Neutrophil (primary cell): Measurements from ENCODE around the gene SSBP3.
"Not testable (repeated sequence)": the region's sequence is repeated elsewhere in the genome, so short reads cannot be mapped to it uniquely, and the experiment has no call there.

Experiments used
- H3K27ac ChIP-seq: fragments of 200-600 bp; sonication (generic); 2 replicates; pipeline ENCODE4 v1.5.1; 2016; ENCODE audit warnings: mild to moderate bottlenecking, moderate library complexity
- H3K27me3 ChIP-seq: fragments of 200-600 bp; sonication (generic); 2 replicates; pipeline ENCODE4 v1.6.0; 2016; ENCODE audit warnings: mild to moderate bottlenecking
- H3K36me3 ChIP-seq: fragments of 200-600 bp; sonication (generic); 2 replicates; pipeline ENCODE4 v1.5.1; 2017
- H3K4me1 ChIP-seq, 2 experiments: fragments of 200-600 bp in 1 of 2; sonication (generic) in 1 of 2; 1 replicate in 1 of 2; 2 replicates in 1 of 2; pipeline versions ENCODE4 v1.5.1 to v1.6.1; 2013 to 2016; ENCODE audit warnings: low read depth in 1 of 2, low read length in 1 of 2, mild to moderate bottlenecking in 1 of 2, moderate library complexity in 1 of 2; ENCODE audit not compliant: control insufficient read depth in 1 of 2, insufficient read depth in 1 of 2
- H3K4me3 ChIP-seq, 2 experiments: fragments of 200-600 bp in 1 of 2; sonication (generic) in 1 of 2; 1 replicate in 1 of 2; 2 replicates in 1 of 2; pipeline ENCODE4 v1.5.1; 2013 to 2016; ENCODE audit warnings: low read depth in 1 of 2, low read length in 1 of 2, mild to moderate bottlenecking in 1 of 2, moderate library complexity in 1 of 2
- H3K9me3 ChIP-seq: fragments of 200-600 bp; sonication (generic); 2 replicates; pipeline ENCODE4 v1.5.1; 2016
- TF ChIP-seq, protein P1 (sequence below): fragments of 200-600 bp; sonication (generic); IDR thresholded peaks from 2 replicates; pipeline ENCODE4 v1.5.1; 2016; ENCODE audit warnings: antibody characterized with exemption

SSBP3 gene

GRCh38 chr1:54425152-54425584 is 19.0 kb upstream of the SSBP3 start:
- H3K27ac ChIP-seq: no peak overlapping the region
- H3K27me3 ChIP-seq: no peaks in the 10 kb centered on the region
- H3K4me3 ChIP-seq: no peak overlapping the region
- H3K36me3 ChIP-seq: no peaks in the 10 kb centered on the region
- H3K9me3 ChIP-seq: no peaks in the 10 kb centered on the region
- no peaks in the 10 kb centered on the region for H3K4me1 ChIP-seq
- TF ChIP-seq, protein P1, sequence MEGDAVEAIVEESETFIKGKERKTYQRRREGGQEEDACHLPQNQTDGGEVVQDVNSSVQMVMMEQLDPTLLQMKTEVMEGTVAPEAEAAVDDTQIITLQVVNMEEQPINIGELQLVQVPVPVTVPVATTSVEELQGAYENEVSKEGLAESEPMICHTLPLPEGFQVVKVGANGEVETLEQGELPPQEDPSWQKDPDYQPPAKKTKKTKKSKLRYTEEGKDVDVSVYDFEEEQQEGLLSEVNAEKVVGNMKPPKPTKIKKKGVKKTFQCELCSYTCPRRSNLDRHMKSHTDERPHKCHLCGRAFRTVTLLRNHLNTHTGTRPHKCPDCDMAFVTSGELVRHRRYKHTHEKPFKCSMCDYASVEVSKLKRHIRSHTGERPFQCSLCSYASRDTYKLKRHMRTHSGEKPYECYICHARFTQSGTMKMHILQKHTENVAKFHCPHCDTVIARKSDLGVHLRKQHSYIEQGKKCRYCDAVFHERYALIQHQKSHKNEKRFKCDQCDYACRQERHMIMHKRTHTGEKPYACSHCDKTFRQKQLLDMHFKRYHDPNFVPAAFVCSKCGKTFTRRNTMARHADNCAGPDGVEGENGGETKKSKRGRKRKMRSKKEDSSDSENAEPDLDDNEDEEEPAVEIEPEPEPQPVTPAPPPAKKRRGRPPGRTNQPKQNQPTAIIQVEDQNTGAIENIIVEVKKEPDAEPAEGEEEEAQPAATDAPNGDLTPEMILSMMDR: no peak

DNA sequence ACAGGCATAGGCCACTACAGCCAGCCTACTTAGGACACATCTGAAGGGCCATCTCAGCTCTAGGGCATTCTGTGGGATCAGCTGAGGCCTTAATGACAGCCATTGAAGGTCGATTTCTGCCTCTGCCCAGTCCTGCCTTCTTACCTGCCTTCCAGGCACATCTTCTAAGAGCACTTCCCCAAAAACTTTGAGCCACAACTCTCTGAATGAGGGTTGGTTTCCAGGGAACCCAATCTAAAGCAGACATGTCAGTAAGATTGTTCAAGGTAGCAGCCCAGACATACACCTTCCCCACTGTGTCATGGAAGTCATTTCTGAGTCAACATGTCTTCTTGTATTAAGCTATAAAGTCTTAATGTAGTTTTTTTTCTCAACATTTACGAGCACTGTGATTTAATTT is 18.2 kb upstream of the SSBP3 start:
- no peaks in the 10 kb centered on the region for H3K36me3 ChIP-seq
- no peaks in the 10 kb centered on the region for H3K27me3 ChIP-seq
- TF ChIP-seq, protein P1: no peak
- H3K4me1 ChIP-seq: no peaks in the 10 kb centered on the region
- H3K4me3 ChIP-seq: no peak overlapping the region
- H3K27ac ChIP-seq: no peak overlapping the region
- no peaks in the 10 kb centered on the region for H3K9me3 ChIP-seq

GRCh38 chr1:54421101-54421504 is 14.9 kb upstream of the SSBP3 start:
- TF ChIP-seq, protein P1: no peak

DNA sequence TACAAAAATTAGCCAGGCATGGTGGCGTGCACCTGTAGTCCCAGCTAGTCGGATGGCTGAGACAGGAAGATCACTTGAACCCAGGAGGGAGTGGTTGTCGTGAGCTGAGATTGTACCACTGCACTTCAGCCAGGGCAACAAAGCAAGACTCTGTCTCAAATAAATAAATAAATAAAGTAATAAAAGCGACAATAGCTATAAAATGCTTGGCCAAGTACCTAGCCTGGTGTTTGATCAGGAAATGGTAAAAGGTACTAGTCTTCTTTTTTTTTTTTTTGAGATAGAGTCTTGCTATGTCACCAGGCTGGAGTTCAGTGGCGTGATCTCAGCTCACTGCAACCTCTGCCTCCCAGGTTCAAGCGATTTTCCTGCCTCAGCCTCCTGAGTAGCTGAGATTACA is 12.4 kb upstream of the SSBP3 start:
- not testable (repeated sequence) for H3K27me3 ChIP-seq, H3K4me1 ChIP-seq, H3K4me3 ChIP-seq, H3K36me3 ChIP-seq, H3K27ac ChIP-seq, H3K9me3 ChIP-seq

More at GRCh38 chr1:54421101-54421504, 14.9 kb upstream of the SSBP3 start:
- Histone ChIP-seq H3K36me3 (no peaks in the 10 kb centered on the region), H3K9me3 (no peaks in the 10 kb centered on the region), H3K4me3 (no peak overlapping the region), H3K27ac (no peak overlapping the region), H3K27me3 (no peaks in the 10 kb centered on the region), H3K4me1 (peaks cover 0 to 4% of the 10 kb centered on the region in 2 experiments)

- Histone ChIP-seq H3K4me1 (peaks cover 0 to 4% of the 10 kb centered on the region in 2 experiments), H3K9me3 (no peaks in the 10 kb centered on the region), H3K36me3 (no peaks in the 10 kb centered on the region), H3K27me3 (peaks cover 4% of the 10 kb centered on the region), H3K4me3 (no peak overlapping the region), H3K27ac (no peak overlapping the region)
- TF ChIP-seq, protein P1: no peak
Measured at GRCh38 chr1:54417123-54417522, 10.9 kb upstream of the SSBP3 start.

GRCh38 chr1:54416435-54416834 is 10.2 kb upstream of the SSBP3 start:
- Histone ChIP-seq H3K9me3 (no peaks in the 10 kb centered on the region), H3K27me3 (peaks cover 4% of the 10 kb centered on the region), H3K36me3 (no peaks in the 10 kb centered on the region), H3K4me1 (peaks cover 0 to 4% of the 10 kb centered on the region in 2 experiments), H3K27ac (no peak overlapping the region), H3K4me3 (no peak overlapping the region)
- TF ChIP-seq, protein P1: no peak
